NB4 (cell line): ENCODE results near the gene RPL36.

ENCODE experiments used
- MYC ChIP-seq: IDR thresholded peaks from 2 replicates; pipeline ENCODE4 v1.6.1; 2011; ENCODE audit warnings: low read depth, low read length
- POLR2A ChIP-seq: IDR thresholded peaks from 2 replicates; pipeline ENCODE4 v1.6.1; 2011; ENCODE audit warnings: mild to moderate bottlenecking; ENCODE audit not compliant: insufficient read length; ENCODE audit errors: extremely low read depth
- TF ChIP-seq, protein P1 (sequence below): IDR thresholded peaks from one replicate; pipeline ENCODE4 v1.5.1; 2012; ENCODE audit warnings: low read depth, low read length

DNA sequence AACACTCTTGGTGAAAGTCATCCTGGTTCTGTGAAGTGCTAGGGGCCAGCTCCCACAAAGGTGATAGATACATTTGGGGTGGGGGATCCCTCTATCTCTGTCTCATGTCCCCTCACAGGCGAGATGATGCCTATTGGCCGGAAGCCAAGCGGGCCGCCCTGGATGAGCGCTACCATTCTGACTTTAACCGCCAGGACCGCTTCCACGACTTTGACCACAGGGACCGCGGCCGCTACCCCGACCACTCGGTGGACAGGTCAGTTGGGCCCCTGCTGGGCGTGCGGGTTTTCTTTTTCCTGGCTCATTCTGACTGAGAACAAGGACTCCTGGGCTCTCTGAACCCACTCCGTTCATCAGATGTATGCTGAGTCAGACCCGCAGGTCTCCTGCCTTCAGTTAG lies 26.2 kb upstream of the RPL36 start:
- TF ChIP-seq POLR2A = no peak
- TF ChIP-seq, protein P1, sequence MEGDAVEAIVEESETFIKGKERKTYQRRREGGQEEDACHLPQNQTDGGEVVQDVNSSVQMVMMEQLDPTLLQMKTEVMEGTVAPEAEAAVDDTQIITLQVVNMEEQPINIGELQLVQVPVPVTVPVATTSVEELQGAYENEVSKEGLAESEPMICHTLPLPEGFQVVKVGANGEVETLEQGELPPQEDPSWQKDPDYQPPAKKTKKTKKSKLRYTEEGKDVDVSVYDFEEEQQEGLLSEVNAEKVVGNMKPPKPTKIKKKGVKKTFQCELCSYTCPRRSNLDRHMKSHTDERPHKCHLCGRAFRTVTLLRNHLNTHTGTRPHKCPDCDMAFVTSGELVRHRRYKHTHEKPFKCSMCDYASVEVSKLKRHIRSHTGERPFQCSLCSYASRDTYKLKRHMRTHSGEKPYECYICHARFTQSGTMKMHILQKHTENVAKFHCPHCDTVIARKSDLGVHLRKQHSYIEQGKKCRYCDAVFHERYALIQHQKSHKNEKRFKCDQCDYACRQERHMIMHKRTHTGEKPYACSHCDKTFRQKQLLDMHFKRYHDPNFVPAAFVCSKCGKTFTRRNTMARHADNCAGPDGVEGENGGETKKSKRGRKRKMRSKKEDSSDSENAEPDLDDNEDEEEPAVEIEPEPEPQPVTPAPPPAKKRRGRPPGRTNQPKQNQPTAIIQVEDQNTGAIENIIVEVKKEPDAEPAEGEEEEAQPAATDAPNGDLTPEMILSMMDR = no peak
- TF ChIP-seq MYC = no peak
